Dermis microvascular lymphatic vessel endothelial cell (primary cell): ENCODE measurements around the gene RNU2-1. TPM values are rescaled to one million over a fixed set of nuclear protein-coding genes. Genes with fewer than 3 reads are reported as not detected.
"Not testable (repeated sequence)": the region's sequence is repeated elsewhere in the genome, so short reads cannot be mapped to it uniquely, and the experiment has no call there.

Source experiments
- DNase-seq, 2 donors: peaks; one replicate each; pipeline versions ENCODE4 v3.0.0 to v3.0.0-alpha.2; 2010; ENCODE audit warnings: low read depth in 2 of 2
- total RNA-seq: library from RNA; depleted of rRNA; stranded (reverse); fragments of >200 nt; gene quantifications from 2 replicates; pipeline ENCODE4 v1.2.1, GENCODE V29; 2014

Gene RNU2-1
- total RNA-seq: not detected in 2 replicates

GRCh38 chr17:43233877-43234276 lies at the start of gene RNU2-1:
Gene RNU2-1, minus strand, starts transcription at chr17:43233977.
- DNase-seq: not testable (repeated sequence)

GRCh38 chr17:43272914-43273313 lies 39.1 kb upstream of the RNU2-1 start:
- DNase-seq: not testable (repeated sequence)

- not testable (repeated sequence) for DNase-seq
These were observed 38.7 kb upstream of the RNU2-1 start for GRCh38 chr17:43272483-43272882.

- DNase-seq: not testable (repeated sequence)
These were observed 37.1 kb upstream of the RNU2-1 start for GRCh38 chr17:43270552-43271504.

GRCh38 chr17:43246456-43246855 lies 12.7 kb upstream of the RNU2-1 start:
- DNase-seq: not testable (repeated sequence)

GRCh38 chr17:43240596-43241352 lies 7.0 kb upstream of the RNU2-1 start:
- not testable (repeated sequence) for DNase-seq

- DNase-seq: not testable (repeated sequence)
These were observed 5.8 kb upstream of the RNU2-1 start for GRCh38 chr17:43239597-43239996.

GRCh38 chr17:43233263-43233662 lies 514 bp downstream of the RNU2-1 start:
- DNase-seq: not testable (repeated sequence)

- DNase-seq: not testable (repeated sequence)
These were observed 1.6 kb downstream of the RNU2-1 start for GRCh38 chr17:43232021-43232699.

- DNase-seq: not testable (repeated sequence)
These were observed 2.4 kb downstream of the RNU2-1 start for GRCh38 chr17:43231205-43232020.

GRCh38 chr17:43228020-43228782 lies 5.6 kb downstream of the RNU2-1 start, which contains the start of gene CCDC200:
Gene CCDC200, minus strand, starts transcription at chr17:43228623. Its CDS starts 69 bp downstream, at chr17:43228554.
- not testable (repeated sequence) for DNase-seq

- DNase-seq: no peak
These were observed 7.4 kb downstream of the RNU2-1 start for GRCh38 chr17:43226393-43226792.

- no peak for DNase-seq
These were observed 9.6 kb downstream of the RNU2-1 start for GRCh38 chr17:43224146-43224705.

- DNase-seq: no peak
These were observed 13.2 kb downstream of the RNU2-1 start for GRCh38 chr17:43220511-43221125.

GRCh38 chr17:43219746-43220380 lies 13.9 kb downstream of the RNU2-1 start:
- DNase-seq: no peak

GRCh38 chr17:43219001-43219400 lies 14.8 kb downstream of the RNU2-1 start:
- DNase-seq: no peak

- no peak for DNase-seq
These were observed 16.1 kb downstream of the RNU2-1 start for GRCh38 chr17:43217614-43218087.
